Mammary epithelial cell (primary cell): ENCODE results near the gene MMP11.

Experiments
- CTCF ChIP-seq, 2 donors: IDR thresholded peaks in 1 of 2; conservative IDR thresholded peaks in 1 of 2; 2 replicates each; pipeline ENCODE4 v1.5.1; 2011 to 2012; ENCODE audit warnings: inconsistent platforms in 2 of 2, low read length in 2 of 2, mild to moderate bottlenecking in 2 of 2, control low read depth in 1 of 2, low read depth in 1 of 2; ENCODE audit not compliant: insufficient read depth in 1 of 2; ENCODE audit errors: extremely low read depth in 1 of 2
- EZH2 ChIP-seq: IDR thresholded peaks from 2 replicates; pipeline ENCODE4 v1.6.1; 2012; ENCODE audit warnings: low read length, inconsistent platforms, borderline replicate concordance

- TF ChIP-seq CTCF (conservative IDR thresholded peaks at IDR 0.05 in 1 of 2, IDR thresholded peaks at IDR 0.05 in 1 of 2; ENCODE audit: extremely low read depth in 1 of 2, insufficient read depth in 1 of 2, low read depth in 1 of 2, low read length in 2 of 2) (no peak), EZH2 (no peak)
These were observed 13.6 kb downstream of the MMP11 start for GRCh38 chr22:23786261-23786710.
